GM12864 (cell line): ENCODE data around the gene ARHGAP22.

Source experiments
- DNase-seq: peaks from one replicate; pipeline ENCODE4 v3.0.0-alpha.2; 2011; ENCODE audit warnings: low read depth
- H3K4me3 ChIP-seq: 2 replicates; pipeline ENCODE4 v1.5.1; 2011; ENCODE audit warnings: mild to moderate bottlenecking, low read depth, low read length, control low read depth
- CTCF ChIP-seq: IDR thresholded peaks from 2 replicates; pipeline ENCODE4 v1.5.1; 2011; ENCODE audit warnings: low read depth, mild to moderate bottlenecking, moderate library complexity, low read length, control low read depth, inconsistent platforms; ENCODE audit errors: missing control alignments

The ARHGAP22 gene

DNA sequence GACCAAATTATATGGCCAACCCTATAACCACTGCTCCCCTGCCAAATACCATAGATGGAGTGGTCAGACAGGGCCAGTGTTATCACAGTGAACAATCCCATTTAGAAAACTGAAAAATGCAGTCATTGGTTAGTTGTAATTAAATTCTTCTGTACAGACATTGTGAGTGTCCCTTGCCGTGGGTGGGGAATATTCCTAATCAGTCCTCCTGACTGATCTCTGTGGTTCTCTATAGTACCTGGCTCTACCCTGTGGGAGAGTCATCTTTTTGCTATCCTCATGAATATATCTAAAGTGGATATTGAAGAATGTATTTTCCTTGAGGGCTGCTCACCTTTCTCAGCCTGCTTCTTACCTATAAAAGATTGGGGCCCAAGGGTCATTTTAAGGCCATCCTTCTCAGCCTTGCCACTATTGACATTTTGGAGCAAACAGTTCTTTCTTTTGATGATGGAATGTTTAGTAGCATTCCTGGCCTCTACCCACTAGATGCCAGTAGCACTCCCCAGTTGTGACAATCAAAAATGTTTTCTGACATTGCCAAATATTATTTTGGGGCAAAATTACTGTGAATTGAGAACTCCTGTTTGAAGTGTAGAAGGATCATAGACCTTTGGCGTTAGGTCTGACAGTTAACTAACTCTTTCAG lies 188.2 kb downstream of the ARHGAP22 start:
- no peak for TF ChIP-seq CTCF
- no peak overlapping the region for H3K4me3 ChIP-seq
- no peak for DNase-seq

DNA sequence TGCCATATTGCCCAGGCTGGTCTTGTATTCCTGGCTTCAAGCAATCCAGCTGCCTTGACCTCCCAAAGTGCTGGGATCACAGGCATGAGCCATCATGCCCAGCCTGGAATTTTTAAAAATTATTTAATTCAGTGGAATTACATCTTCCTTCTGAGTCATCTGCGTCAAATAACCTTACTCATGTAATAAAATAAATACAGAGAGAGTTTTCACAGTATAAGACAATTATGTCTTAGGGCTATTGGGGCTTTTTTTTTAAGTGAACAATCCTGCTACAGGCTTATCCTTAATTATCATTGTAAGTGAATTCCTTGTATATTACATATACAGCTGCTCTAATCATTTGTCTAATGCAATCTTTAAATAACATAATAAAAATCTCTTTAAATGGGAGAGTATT lies 190.1 kb downstream of the ARHGAP22 start:
- no peak for TF ChIP-seq CTCF
- DNase-seq, result no peak
- no peak overlapping the region for H3K4me3 ChIP-seq

DNA sequence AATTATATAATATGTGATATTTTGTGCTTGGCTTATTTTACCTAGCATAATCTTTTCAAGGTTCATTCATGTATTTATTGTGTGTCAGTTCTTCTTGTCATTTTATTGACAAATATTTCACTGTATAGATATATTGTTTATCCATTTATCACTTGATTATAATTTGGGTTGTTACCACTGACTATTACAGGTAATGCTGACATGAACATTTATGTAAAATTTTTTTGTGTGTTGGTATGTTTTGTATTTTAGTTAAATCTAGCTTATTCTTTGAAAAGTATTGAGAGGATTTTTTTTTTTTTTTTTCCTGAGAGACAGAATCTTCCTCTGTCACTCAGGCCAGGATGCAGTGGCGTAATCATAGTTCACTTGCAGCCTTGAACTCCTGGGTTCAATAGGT lies 190.7 kb downstream of the ARHGAP22 start:
- no peak for DNase-seq
- TF ChIP-seq CTCF, result no peak
- no peak overlapping the region for H3K4me3 ChIP-seq

DNA sequence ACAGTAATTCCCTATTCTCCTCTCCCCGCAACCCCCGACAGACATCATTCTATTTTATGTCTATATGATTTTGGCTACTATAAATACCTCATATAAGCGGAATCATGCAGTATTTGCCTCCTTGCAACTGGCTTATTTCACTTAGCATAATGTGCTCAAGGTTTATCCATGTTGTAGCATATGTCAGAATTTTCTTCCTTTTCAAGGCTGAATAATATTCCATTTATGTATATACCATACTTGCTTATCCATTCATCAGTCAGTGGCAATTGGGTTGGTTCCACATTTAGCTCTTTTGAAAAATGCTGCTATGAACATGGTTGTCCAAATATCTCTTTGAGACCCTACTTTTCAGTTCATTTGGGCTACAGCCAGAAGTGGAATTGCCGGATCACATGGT lies 191.9 kb downstream of the ARHGAP22 start:
- no peak for TF ChIP-seq CTCF
- DNase-seq, result no peak
- H3K4me3 ChIP-seq, result no peak overlapping the region

DNA sequence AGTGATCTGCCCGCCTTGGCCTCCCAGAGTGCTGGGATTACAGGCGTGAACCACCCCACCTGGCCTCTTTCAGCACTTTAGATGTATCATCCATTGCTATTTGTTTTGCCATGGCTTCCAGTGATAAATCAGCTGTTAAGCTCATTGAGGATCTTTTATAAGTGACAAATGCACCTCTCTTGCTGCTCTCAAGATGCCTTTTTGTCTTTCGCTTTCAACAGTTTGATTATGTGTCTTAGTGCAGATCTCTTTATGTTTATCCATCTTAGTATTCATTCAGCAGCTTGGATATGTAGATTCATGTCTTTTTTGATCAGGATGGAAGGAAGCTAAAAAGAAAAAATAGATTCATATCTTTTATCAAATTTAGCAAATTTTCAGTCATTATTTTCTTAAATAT lies 192.8 kb downstream of the ARHGAP22 start:
- no peak for TF ChIP-seq CTCF
- no peak overlapping the region for H3K4me3 ChIP-seq
- no peak for DNase-seq

- no peak for DNase-seq
- no peak for TF ChIP-seq CTCF
- H3K4me3 ChIP-seq, result no peak overlapping the region
Measured at GRCh38 chr10:48411510-48411909, 193.4 kb downstream of the ARHGAP22 start.

DNA sequence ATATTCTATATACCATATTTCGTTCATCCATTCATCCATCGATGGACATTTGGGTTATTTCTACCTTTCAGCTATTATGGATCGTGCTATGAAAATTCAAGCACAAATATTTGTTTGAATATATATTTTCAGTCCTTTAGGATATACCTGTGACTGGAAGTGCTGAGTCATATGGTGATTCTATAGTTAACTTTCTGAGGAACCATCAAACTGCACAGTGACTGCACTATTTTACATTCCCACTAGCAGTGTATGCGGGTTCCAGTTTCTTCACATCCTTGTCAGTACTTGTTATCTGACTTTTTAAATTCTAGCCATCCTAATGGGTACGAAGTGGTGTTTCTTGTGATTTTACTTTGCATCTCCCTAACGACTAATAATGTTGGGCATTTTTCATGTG lies 194.4 kb downstream of the ARHGAP22 start:
- DNase-seq, result no peak
- TF ChIP-seq CTCF, result no peak

More for the DNA sequence above, 194.4 kb downstream of the ARHGAP22 start:
- no peak overlapping the region for H3K4me3 ChIP-seq
